Breast epithelium (tissue), 4 donors: ENCODE measurements around the gene PKIG. TPM values are rescaled to one million over a fixed set of nuclear protein-coding genes. Genes with fewer than 3 reads are reported as not detected.

Experiments used
- DNase-seq, 2 donors: peaks; one replicate each; pipeline ENCODE4 v3.0.0-alpha.2; 2019; ENCODE audit warnings: low spot score in 2 of 2
- H3K27ac ChIP-seq, 2 donors: fragments of 200-600 bp; sonication (generic) in 1 of 2; one replicate each; pipeline ENCODE4 v1.5.1; 2016 to 2019; ENCODE audit warnings: mild to moderate bottlenecking in 1 of 2
- H3K27me3 ChIP-seq, 2 donors: fragments of 200-600 bp; sonication (generic) in 1 of 2; one replicate each; pipeline versions ENCODE4 v1.5.1 to v1.6.0; 2017 to 2019; ENCODE audit warnings: control low read depth in 1 of 2, mild to moderate bottlenecking in 1 of 2
- H3K36me3 ChIP-seq: fragments of 200-600 bp; one replicate; pipeline ENCODE4 v1.5.1; 2019
- H3K4me1 ChIP-seq, 2 donors: fragments of 200-600 bp; sonication (generic); one replicate each; pipeline ENCODE4 v1.5.1; 2016 to 2019; ENCODE audit warnings: control low read depth in 1 of 2
- H3K4me3 ChIP-seq, 3 donors: fragments of 200-600 bp; sonication (generic); 1 replicate in 2 of 3; 2 replicates in 1 of 3; pipeline ENCODE4 v1.5.1; 2016 to 2019; ENCODE audit warnings: mild to moderate bottlenecking in 3 of 3, moderate library complexity in 2 of 3
- H3K9me3 ChIP-seq, 2 donors: fragments of 200-600 bp; sonication (generic) in 1 of 2; one replicate each; pipeline ENCODE4 v1.5.1; 2016 to 2019; ENCODE audit warnings: control low read depth in 1 of 2
- CTCF ChIP-seq, 3 donors: fragments of 450-650 bp; IDR thresholded peaks; one replicate each; pipeline ENCODE4 v1.5.1; 2016 to 2017; ENCODE audit warnings: antibody characterized with exemption in 3 of 3, mild to moderate bottlenecking in 3 of 3, moderate library complexity in 3 of 3
- POLR2A ChIP-seq: fragments of 450-650 bp; IDR thresholded peaks from one replicate; pipeline ENCODE4 v1.6.1; 2016; ENCODE audit warnings: antibody characterized with exemption, mild to moderate bottlenecking, moderate library complexity
- POLR2AphosphoS5 ChIP-seq, 3 donors: sonication (generic); formaldehyde crosslinking; IDR thresholded peaks; one replicate each; pipeline ENCODE4 v1.6.1; 2017; ENCODE audit warnings: antibody characterized with exemption in 3 of 3
- intact Hi-C: fragments of 100-400 bp; cut with DNase I; formaldehyde crosslinking; loops from one replicate; pipeline ENCODE4 v1.15.1; 2023; ENCODE audit warnings: low total_unique reads
- total RNA-seq, 3 donors: library from RNA; depleted of rRNA; stranded (reverse); fragments of >200 nt; gene quantifications; one replicate each; pipeline ENCODE4 v1.1.0, GENCODE V29; 2016

PKIG gene
- total RNA-seq, 3 donors from 2014 or later, result 59.9 to 102 (median 99.1) TPM

GRCh38 chr20:44646641-44647274 lies 64.4 kb downstream of the PKIG start:
- H3K4me1 ChIP-seq, result peaks cover 3 to 4% of the 10 kb centered on the region in 2 donors
- no peak for TF ChIP-seq POLR2AphosphoS5 (IDR thresholded peaks at IDR 0.05)
- no peak for TF ChIP-seq CTCF (IDR thresholded peaks at IDR 0.05)
- no peak for TF ChIP-seq POLR2A
- H3K36me3 ChIP-seq, result no peaks in the 10 kb centered on the region
- no peaks in the 10 kb centered on the region for H3K27me3 ChIP-seq
- no peaks in the 10 kb centered on the region for H3K9me3 ChIP-seq
- no peak for DNase-seq
- intact Hi-C loops, result no loop called here
- H3K4me3 ChIP-seq, result no peak overlapping the region
- H3K27ac ChIP-seq, result peak overlapping the region in 1 of 2 donors; percentile 53

- H3K4me1 ChIP-seq, result no peaks in the 10 kb centered on the region
- no peak for DNase-seq
- no peaks in the 10 kb centered on the region for H3K27me3 ChIP-seq
- intact Hi-C loops, result no loop called here
- H3K9me3 ChIP-seq, result no peaks in the 10 kb centered on the region
- H3K36me3 ChIP-seq, result no peaks in the 10 kb centered on the region
- TF ChIP-seq POLR2A, result no peak
- H3K4me3 ChIP-seq, result no peak overlapping the region
- no peak overlapping the region for H3K27ac ChIP-seq
These were observed 65.7 kb downstream of the PKIG start for GRCh38 chr20:44648068-44648467.

- Histone ChIP-seq H3K27ac (no peak overlapping the region), H3K4me3 (peak overlapping the region in 1 of 3 donors; percentile 7), H3K36me3 (no peaks in the 10 kb centered on the region), H3K4me1 (no peaks in the 10 kb centered on the region), H3K27me3 (no peaks in the 10 kb centered on the region), H3K9me3 (no peaks in the 10 kb centered on the region)
- TF ChIP-seq CTCF (IDR thresholded peaks at IDR 0.05), result no peak
- TF ChIP-seq POLR2A, result no peak
- TF ChIP-seq POLR2AphosphoS5 (IDR thresholded peaks at IDR 0.05), result no peak
- intact Hi-C loops, result no loop called here
- no peak for DNase-seq
These were observed 66.2 kb downstream of the PKIG start for GRCh38 chr20:44648579-44648978.

GRCh38 chr20:44649126-44649525 lies 66.7 kb downstream of the PKIG start:
- no peak for DNase-seq
- TF ChIP-seq POLR2A, result no peak
- TF ChIP-seq POLR2AphosphoS5 (IDR thresholded peaks at IDR 0.05), result no peak
- no peak for TF ChIP-seq CTCF (IDR thresholded peaks at IDR 0.05)
- Histone ChIP-seq H3K27me3 (no peaks in the 10 kb centered on the region), H3K9me3 (no peaks in the 10 kb centered on the region), H3K4me3 (peak overlapping the region in 1 of 3 donors; percentile 7), H3K27ac (no peak overlapping the region), H3K4me1 (no peaks in the 10 kb centered on the region), H3K36me3 (no peaks in the 10 kb centered on the region)
- intact Hi-C loops, result no loop called here

GRCh38 chr20:44649976-44650375 lies 67.6 kb downstream of the PKIG start:
- DNase-seq, result no peak
- Histone ChIP-seq H3K36me3 (no peaks in the 10 kb centered on the region), H3K4me1 (no peaks in the 10 kb centered on the region), H3K9me3 (no peaks in the 10 kb centered on the region), H3K27me3 (no peaks in the 10 kb centered on the region), H3K27ac (no peak overlapping the region), H3K4me3 (peak overlapping the region in 1 of 3 donors; percentile 74)
- TF ChIP-seq POLR2A, result no peak
- no peak for TF ChIP-seq POLR2AphosphoS5 (IDR thresholded peaks at IDR 0.05)
- TF ChIP-seq CTCF (IDR thresholded peaks at IDR 0.05), result no peak
- intact Hi-C loops, result no loop called here
